ENCODE measurements around the gene MED23. TPM values are rescaled to one million over a fixed set of nuclear protein-coding genes. Genes with fewer than 3 reads are reported as not detected.
"Not testable (repeated sequence)": the region's sequence is repeated elsewhere in the genome, so short reads cannot be mapped to it uniquely, and the experiment has no call there.

MED23 gene
- total RNA-seq, 6 donors from 2014 or later: 18.1 to 46.2 (median 23.9) TPM

- no peak for ATAC-seq (ENCODE audit: low FRiP score in 2 of 2)
- H3K27ac ChIP-seq: no peak overlapping the region
- no peaks in the 10 kb centered on the region for H3K4me1 ChIP-seq
- no peak overlapping the region for H3K4me3 ChIP-seq
- H3K36me3 ChIP-seq: no peaks in the 10 kb centered on the region
- H3K27me3 ChIP-seq: no peaks in the 10 kb centered on the region
- DNase-seq: no peak
- H3K9me3 ChIP-seq: peaks cover 0 to 1% (median 0%) of the 10 kb centered on the region in 4 donors
- 64 to 74% methylated on average over 1 of the region's 1 CpG for WGBS, 2 donors
- no peak for TF ChIP-seq EP300 (IDR thresholded peaks at IDR 0.05)
- TF ChIP-seq POLR2A (IDR thresholded peaks at IDR 0.05): no peak
- no peak for TF ChIP-seq CTCF (IDR thresholded peaks at IDR 0.05)
- TF ChIP-seq POLR2AphosphoS5 (IDR thresholded peaks at IDR 0.05): no peak
Observed at GRCh38 chr6:131548441-131548840, 79.6 kb downstream of the MED23 start.

GRCh38 chr6:131547488-131547887, 80.6 kb downstream of the MED23 start:
- 70 to 72% methylated on average over 6 of the region's 6 CpGs for WGBS, 2 donors
- H3K36me3 ChIP-seq: no peaks in the 10 kb centered on the region
- H3K27me3 ChIP-seq: no peaks in the 10 kb centered on the region
- ATAC-seq (ENCODE audit: low FRiP score in 2 of 2) (no peak), DNase-seq (no peak)
- H3K9me3 ChIP-seq: peaks cover 0 to 3% (median 0%) of the 10 kb centered on the region in 4 donors
- no peaks in the 10 kb centered on the region for H3K4me1 ChIP-seq
- H3K27ac ChIP-seq: no peak overlapping the region
- no peak overlapping the region for H3K4me3 ChIP-seq
- TF ChIP-seq POLR2A (IDR thresholded peaks at IDR 0.05) (no peak), POLR2AphosphoS5 (IDR thresholded peaks at IDR 0.05) (no peak), CTCF (IDR thresholded peaks at IDR 0.05) (no peak), EP300 (IDR thresholded peaks at IDR 0.05) (no peak)

- H3K4me3 ChIP-seq: no peak overlapping the region
- DNase-seq (no peak), ATAC-seq (ENCODE audit: low FRiP score in 2 of 2) (no peak)
- no peak overlapping the region for H3K27ac ChIP-seq
- WGBS, 2 donors: 62 to 70% methylated on average over 2 of the region's 2 CpGs
- H3K4me1 ChIP-seq: no peaks in the 10 kb centered on the region
- TF ChIP-seq CTCF (IDR thresholded peaks at IDR 0.05): no peak
- no peak for TF ChIP-seq POLR2A (IDR thresholded peaks at IDR 0.05)
- TF ChIP-seq EP300 (IDR thresholded peaks at IDR 0.05): no peak
- no peak for TF ChIP-seq POLR2AphosphoS5 (IDR thresholded peaks at IDR 0.05)
- peaks cover 0 to 3% (median 0%) of the 10 kb centered on the region in 4 donors for H3K9me3 ChIP-seq
- H3K36me3 ChIP-seq: no peaks in the 10 kb centered on the region
- no peaks in the 10 kb centered on the region for H3K27me3 ChIP-seq
Observed at GRCh38 chr6:131545317-131545716, 82.7 kb downstream of the MED23 start.

- not testable (repeated sequence) for H3K4me3 ChIP-seq; H3K9me3 ChIP-seq; H3K4me1 ChIP-seq; DNase-seq; ATAC-seq (ENCODE audit: low FRiP score in 2 of 2); H3K36me3 ChIP-seq; H3K27ac ChIP-seq; H3K27me3 ChIP-seq
- 56 to 86% methylated on average over 1 to 4 of the region's 4 CpGs for WGBS, 2 donors
Observed at GRCh38 chr6:131538615-131539014, 89.4 kb downstream of the MED23 start.

GRCh38 chr6:131532580-131533039, 95.4 kb downstream of the MED23 start:
- no peaks in the 10 kb centered on the region for H3K36me3 ChIP-seq
- no peak overlapping the region for H3K4me3 ChIP-seq
- TF ChIP-seq POLR2AphosphoS5 (IDR thresholded peaks at IDR 0.05) (no peak), POLR2A (IDR thresholded peaks at IDR 0.05) (no peak), CTCF (IDR thresholded peaks at IDR 0.05) (no peak), EP300 (IDR thresholded peaks at IDR 0.05) (no peak)
- H3K4me1 ChIP-seq: no peaks in the 10 kb centered on the region
- ATAC-seq (ENCODE audit: low FRiP score in 2 of 2) (no peak), DNase-seq (no peak)
- H3K9me3 ChIP-seq: no peaks in the 10 kb centered on the region
- no peaks in the 10 kb centered on the region for H3K27me3 ChIP-seq
- 84 to 91% methylated on average over 3 of the region's 3 CpGs for WGBS, 2 donors
- no peak overlapping the region for H3K27ac ChIP-seq

- H3K9me3 ChIP-seq; H3K4me3 ChIP-seq; H3K27ac ChIP-seq; H3K36me3 ChIP-seq; ATAC-seq (ENCODE audit: low FRiP score in 2 of 2); H3K27me3 ChIP-seq; H3K4me1 ChIP-seq: not testable (repeated sequence)
- DNase-seq: peak in 1 of 2 donors; percentile 45
- whole genome bisulfite sequencing, 2 donors: 94% methylated on average over 12 of the region's 12 CpGs; no CpG with 5 or more reads in 1 of the 2 donors
Observed at GRCh38 chr6:131531681-131532080, 96.4 kb downstream of the MED23 start.

GRCh38 chr6:131530936-131531335, 97.1 kb downstream of the MED23 start:
- H3K27me3 ChIP-seq; H3K4me1 ChIP-seq; H3K9me3 ChIP-seq; H3K27ac ChIP-seq; H3K4me3 ChIP-seq; ATAC-seq (ENCODE audit: low FRiP score in 2 of 2); DNase-seq; H3K36me3 ChIP-seq: not testable (repeated sequence)
- 90 to 95% methylated on average over 5 of the region's 5 CpGs for WGBS, 2 donors
